ENCODE data around the gene IFT88.

IFT88 gene

DNA sequence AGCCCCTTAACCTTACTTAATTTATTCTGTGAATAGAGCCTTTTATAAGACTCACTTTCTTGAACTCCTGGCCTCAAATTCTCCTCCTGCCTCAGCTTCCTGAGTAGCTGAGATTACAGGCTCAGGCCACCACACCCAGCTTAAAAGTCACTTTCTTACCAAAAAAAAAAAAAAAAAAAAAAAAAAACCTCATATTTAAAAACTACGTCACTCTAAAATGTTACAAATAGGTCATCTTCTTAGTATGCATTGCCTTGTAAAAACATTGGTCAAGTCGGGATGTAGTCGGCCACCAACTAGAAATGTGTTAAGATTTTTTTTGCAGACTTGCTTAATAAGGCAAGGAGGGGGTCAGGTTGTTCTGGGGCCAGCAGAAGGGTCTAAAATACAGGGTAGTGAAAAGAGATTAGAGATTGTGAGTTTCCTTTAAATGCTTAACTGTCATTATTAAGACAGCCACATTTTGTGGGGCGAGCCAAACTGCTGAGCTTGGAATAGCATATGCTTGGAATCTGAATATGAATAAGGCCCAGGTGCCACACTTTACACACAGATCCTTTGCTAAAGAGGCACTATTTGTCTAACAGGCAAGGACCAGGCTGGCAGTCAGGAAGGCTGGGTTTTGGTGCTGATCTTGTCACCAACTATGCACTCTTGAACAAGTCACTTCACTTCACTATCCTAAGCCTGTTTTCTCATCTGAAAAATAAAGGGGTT lies 120.1 kb downstream of the IFT88 start:
- no peak for DNase-seq (ENCODE audit: low read depth)

DNA sequence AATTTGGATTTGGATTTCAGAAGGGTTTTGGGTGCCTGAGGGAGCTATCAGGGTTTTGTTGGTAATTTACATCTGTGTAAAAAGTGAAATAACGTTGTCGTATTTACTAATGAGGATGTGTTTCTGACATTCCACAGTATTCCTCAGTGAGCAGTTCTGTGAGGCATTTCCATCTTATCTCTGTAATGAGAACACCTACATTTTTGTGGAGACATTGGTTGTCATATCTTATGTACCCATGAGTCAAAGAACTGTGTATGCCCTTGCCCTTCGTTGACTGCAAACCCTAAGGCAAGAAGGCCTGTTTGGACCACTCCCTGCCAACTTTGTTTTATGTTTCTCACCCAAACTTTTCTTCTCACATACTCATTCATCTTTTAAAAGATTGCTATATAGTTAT lies 122.3 kb downstream of the IFT88 start:
- no peak for DNase-seq (ENCODE audit: low read depth)

DNA sequence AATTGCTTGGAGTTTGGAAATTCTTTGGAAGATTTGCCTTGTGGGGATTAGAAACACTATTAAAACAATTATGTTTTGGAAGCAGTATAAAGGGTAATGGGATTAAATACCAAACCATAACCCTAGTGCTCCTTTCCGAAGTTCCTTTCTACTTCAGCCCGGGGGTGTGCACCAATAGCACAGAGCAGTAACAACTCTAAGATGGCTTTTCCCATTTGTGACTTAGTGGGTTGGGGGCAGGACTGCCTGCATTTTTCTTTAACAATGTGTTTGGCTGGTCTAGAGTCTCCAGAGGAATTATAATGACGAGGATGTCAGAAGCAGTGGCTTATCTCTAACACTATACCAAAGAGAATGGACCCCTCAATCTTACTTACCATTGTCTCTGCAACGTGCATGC lies 124.7 kb downstream of the IFT88 start:
- DNase-seq (ENCODE audit: low read depth) = no peak

DNA sequence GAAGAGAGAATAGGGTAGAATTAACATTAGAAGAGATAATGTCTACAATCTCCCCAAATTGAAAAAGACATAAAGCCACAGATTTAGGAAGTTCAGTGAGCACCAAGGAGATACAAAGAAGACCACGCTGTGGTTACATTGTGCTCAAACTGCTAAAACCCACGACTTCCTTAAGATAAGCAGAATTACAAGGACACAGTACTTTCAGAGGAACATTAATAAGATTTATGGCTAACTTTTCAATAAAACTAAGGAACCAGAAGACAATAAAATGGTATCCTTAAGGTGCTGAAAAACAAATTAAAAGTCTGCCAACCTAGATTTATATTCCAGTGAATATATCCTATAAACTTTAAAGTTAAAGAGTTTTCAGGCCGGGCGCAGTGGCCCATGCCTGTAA lies 129.1 kb downstream of the IFT88 start:
- DNase-seq (ENCODE audit: low read depth) = no peak

DNA sequence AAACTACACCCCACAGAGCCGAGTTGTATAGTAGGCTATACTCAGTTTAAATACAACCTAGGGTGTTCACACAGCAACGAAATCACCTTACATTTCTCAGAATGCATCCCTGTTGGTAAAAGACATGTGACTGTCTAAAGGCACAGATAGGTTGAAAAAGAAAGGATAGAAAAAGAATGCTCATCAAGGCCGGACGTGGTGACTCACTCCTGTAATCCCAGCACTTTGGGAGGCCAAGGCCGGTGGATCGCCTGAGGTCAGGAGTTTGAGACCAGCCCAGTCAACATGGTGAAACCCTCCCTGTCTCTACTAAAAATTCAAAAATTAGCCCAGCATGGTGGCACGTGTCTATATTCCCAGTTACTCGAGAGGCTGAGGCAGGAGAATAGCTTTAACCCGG lies 132.8 kb downstream of the IFT88 start:
- no peak for DNase-seq (ENCODE audit: low read depth)

DNA sequence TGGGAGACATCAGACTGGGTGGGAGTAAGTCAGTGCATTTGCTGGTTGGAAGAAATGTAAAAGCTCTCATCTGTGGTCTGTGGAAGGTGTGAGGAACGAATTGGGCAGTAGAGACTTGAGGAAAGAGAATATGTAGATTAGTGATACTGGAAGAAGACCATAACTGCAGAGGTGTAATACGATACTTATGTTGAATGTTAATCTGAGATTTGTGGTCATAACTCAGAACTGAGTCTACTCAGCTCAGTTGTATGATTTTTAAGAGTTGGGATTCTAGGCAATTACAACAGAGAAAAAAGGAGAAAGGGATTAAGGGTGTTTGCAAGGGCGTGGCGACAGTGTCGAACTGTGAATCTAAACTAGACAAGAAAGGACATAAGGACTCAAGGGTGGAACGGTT lies 133.3 kb downstream of the IFT88 start:
- DNase-seq (ENCODE audit: low read depth) = no peak

DNA sequence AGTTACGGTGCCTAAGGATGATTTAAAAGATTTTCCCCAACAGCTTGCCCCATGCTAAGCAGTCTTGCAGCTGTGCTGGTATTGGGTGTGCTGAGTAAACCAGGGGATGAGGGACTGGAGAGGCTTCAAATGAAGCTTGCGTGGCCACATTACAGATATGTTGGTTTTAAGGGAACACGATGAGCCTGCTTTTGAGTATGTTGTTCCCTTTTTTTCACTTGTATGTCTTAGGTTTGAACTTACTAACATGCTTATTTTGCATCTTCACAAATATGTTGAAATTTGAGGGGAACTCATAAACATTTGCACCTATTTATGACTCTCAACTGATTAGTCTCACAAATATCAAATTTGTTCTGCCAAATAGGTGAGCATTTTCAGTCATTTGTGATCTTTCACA lies 134.5 kb downstream of the IFT88 start:
- DNase-seq (ENCODE audit: low read depth) = no peak

DNA sequence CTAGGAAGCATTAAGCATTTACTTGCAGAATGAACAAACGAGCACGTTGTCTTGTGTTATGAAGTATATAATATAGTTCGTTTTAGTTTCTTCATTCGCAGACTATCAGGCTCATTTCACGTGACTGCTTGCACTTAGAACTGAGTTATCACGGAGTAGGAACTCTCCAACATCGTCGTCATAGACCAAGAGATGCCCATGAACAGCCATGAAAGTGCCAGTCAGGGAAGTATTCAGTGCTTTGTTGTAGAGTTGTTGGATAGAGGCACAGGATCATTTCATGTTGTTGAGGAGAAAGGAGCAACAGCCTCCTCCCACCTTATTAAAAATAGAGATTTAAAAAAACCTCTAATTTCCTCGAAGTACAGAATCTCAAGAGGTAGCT lies 135.6 kb downstream of the IFT88 start:
- no peak for DNase-seq (ENCODE audit: low read depth)

DNA sequence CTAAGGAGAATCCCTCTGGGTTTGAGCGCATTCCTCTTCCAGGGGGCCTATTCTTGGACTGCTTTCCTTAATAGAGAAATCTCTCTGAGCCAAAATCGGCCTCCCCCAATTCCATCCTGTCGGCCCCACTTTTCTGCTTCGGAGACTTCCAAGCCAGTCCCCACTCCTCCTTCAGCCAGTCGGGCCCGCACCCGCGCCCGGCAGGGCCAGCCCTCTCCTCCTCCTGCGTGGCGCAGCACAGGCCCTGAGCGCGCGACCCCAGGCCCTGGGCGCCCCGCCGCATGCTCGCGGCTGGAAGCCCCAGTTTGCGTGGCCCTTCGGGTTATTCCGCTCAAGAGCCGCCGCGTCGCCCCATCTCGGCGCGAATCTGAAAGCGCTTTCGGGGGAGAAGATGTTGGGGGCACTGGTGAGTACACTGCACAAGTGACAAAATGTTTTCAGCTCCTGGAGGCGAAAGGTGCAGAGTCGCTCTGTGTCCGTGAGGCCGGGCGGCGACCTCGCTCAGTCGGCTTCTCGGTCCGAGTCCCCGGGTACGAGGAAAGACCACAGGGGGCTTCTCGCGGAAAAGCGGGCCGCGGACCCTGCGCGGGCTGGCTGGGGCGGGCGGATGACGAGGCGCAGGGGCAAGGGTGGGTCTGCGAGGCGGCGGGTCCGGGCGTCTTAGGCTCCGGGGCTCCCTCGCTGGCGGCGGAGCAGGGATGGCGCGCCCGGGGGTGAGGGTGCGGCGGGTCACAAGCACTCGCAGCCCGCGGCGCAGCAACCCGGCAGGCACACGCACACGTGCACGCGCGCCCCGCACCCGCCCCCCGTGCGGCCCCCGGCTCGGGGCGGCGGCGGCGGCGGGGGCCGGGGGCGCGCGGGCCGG lies 136.2 kb downstream of the IFT88 start, which contains the start of gene IL17D:
Gene IL17D, plus strand, starts transcription at position 785 of the 865 bp plus-strand sequence. CDS start 303 bp downstream, outside the sequence.
- no peak for DNase-seq (ENCODE audit: low read depth)

DNA sequence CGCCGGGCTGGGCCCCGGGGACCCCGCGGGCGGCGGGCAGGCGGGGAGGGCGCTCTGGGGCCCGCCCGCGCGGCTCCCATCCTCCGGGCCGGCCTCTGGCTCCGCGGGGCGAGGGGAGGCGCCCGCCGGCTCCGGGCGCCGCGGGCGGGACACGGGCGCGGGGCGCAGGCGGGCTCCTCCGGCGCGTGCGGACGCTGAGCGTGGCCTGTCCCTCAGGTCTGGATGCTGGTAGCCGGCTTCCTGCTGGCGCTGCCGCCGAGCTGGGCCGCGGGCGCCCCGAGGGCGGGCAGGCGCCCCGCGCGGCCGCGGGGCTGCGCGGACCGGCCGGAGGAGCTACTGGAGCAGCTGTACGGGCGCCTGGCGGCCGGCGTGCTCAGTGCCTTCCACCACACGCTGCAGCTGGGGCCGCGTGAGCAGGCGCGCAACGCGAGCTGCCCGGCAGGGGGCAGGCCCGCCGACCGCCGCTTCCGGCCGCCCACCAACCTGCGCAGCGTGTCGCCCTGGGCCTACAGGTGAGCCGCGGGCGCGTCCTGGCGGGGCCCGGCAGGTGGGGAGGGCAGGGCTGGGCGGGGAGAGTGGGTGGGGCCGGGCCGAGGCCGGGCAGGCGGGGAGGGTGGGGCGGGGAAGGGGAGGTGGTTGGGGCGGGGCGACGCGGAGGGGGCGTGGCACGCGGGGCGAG lies 137.0 kb downstream of the IFT88 start:
- peak; percentile 60 for DNase-seq (ENCODE audit: low read depth)

DNA sequence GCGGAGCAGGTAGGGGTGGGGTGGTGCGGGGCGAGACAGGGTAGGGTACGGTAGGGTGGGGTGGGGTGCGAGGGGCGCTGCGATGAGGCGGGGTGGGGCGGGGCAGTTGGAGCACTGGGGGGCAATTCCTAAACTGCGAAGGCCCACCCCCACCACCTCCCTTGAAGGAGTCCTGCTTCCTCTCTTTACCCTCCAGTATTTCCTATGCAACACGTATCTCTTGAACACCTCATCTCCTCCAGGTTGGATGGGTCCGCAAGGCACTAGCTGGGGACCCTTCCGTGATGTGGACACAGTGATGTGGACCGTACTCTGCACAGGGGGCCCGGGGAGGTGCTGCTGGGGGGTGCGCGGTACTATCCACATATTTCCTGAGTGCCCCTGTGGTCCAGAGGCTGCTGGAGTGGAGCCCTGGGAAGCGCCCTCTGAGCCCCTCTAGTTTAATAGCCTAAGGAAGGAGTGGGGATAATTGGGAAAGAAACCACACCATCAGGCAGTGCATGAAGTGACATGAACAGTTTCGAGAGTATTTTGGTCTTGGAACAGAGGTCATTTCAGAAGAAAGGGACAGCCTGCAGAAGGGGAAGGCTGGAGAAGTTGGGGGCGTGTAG lies 137.6 kb downstream of the IFT88 start:
- no peak for DNase-seq (ENCODE audit: low read depth)

DNA sequence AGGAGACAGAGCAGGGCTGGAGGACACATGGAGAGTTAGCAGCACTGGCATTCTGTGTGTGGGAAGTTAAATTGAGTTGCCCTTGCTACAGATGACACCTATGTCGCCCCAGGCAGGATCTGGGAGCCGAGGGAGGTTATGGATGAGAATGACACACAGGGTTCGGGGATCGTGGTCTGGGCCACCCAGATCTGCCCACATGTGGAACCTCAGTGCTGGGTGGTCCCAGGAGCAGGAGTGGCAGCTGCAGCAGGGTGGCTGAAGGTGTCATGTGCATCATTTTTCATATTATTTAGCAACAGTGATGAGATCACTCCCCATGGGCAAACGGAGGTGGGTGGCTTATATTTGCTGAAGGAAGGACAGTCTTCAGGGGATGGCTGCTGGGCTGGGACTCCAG lies 139.7 kb downstream of the IFT88 start:
- no peak for DNase-seq (ENCODE audit: low read depth)

DNA sequence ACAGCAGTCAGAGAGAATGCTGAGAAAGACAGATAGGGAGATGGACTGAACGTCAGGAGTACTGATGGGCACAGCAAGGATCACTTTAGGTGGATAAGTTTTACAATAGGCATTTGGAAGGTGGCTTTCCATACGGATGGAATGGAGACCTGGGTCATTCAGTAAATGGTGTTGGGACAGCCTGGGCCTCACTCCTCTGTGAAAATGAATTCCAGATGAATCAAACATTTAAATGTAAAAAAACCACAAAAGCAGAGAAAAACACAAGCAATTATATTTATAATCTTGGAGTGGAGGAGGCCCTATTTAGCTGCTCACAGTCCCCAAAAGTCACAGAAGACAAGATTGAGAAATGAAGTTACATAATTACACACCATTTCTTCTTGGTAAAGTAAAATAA lies 141.3 kb downstream of the IFT88 start:
- DNase-seq (ENCODE audit: low read depth) = no peak

DNA sequence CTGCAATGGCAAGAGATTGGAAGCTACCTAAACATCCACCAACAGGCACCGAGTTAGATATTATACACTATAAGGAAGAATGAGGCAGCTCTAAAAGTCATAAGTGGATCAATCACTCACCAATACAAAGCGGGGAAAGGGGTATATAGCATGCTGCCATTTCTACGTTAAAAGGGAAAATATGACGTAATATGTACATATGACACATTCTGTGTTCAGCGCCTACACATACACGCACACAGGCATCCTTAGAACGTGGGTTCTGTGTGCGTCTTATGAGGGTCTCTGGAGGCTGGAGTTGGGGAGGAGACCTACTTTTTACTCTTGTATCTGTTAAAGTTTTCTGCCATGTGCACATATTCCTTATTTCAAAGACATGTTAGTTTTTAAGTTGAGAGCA lies 142.4 kb downstream of the IFT88 start:
- DNase-seq (ENCODE audit: low read depth) = no peak

DNA sequence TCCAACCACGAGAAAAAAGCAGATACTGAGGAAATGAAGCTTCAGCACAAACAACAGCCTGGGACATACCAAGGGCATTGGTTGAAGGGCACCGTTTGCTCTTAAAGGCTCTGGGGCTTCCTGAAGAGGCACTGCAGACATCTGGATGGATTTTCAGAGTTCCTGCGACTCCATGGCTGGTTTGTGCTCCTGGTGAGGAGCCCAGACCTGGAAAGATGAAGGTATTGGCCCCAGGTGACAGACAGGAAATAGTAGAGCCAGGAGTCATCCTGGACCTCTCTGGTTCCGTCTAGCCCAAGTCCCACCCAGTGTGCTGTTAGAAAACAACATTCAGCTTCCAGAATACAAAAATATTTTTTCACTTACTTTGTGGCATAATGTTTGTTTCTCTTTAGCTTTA lies 142.8 kb downstream of the IFT88 start:
- no peak for DNase-seq (ENCODE audit: low read depth)

DNA sequence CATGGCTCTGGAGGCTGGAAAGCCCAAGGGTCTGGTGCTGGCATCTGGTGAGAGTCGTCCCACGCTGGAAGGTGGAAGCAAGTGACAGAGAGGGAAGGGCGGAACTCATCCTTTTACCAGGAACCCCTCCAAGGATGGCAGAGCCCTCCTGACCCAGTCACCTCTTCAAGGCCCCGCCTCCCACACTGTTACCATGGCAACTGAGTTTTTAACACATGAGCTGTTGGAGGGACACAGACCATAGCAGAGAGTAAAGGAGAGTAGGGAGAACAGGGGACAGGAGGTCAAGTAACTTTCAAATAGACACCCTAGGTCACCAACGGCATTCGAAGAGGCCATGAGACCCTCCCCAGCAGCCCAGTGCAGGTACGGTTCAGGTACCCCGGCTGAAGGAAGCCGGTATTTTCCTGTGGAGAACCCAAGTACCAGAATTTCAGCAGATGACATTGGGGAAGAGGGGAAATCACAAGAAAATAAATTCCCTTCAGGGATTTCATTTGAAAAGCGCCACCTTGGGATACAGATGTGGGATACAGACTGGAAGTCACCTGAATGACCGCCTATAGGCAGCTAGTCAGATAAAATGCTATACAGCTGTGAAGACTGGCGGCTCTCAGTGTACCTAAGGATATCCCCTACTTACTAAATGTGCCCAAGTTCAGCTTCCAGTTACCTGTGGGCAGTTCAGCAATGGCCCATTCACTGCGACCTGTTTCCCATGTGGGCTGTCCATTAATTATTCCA lies 144.5 kb downstream of the IFT88 start:
- no peak for DNase-seq (ENCODE audit: low read depth)

DNA sequence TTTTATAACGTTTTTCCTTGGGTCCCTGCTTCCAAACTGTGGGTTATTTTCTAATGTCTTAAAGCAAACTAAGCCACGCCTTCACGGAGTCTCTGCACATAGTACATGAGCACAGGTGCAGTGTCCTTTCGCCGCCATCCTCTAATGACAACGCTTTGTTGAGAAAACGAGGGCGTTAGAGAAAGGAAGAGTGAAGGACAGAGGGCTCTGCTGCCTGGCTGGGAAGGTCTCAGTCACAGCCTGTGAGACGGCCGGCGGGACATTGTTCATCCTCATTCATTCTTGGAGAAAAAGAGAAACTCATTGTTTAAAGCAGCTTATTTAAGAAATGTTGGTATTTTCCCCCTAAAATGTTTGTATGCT lies 146.0 kb downstream of the IFT88 start:
- no peak for DNase-seq (ENCODE audit: low read depth)

DNA sequence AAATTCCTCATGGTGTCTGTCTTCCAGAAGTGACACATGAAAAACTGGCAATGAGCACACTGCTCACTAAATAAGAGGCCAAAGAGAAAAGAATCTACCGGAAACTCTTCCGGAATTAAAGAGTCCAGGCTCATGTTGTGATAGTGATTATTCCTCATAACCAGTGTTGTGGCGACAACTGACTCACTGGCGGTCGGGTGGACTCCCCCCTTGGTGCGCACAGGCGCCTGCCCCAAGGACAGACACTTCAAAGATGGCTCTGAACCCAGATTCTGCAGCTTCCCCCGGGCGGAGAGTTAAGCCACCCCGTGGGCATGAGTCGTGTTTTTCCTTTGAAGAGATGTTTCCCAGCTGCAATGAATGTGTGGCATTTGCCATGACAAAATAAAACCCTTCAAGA lies 146.8 kb downstream of the IFT88 start:
- DNase-seq (ENCODE audit: low read depth) = no peak

DNA sequence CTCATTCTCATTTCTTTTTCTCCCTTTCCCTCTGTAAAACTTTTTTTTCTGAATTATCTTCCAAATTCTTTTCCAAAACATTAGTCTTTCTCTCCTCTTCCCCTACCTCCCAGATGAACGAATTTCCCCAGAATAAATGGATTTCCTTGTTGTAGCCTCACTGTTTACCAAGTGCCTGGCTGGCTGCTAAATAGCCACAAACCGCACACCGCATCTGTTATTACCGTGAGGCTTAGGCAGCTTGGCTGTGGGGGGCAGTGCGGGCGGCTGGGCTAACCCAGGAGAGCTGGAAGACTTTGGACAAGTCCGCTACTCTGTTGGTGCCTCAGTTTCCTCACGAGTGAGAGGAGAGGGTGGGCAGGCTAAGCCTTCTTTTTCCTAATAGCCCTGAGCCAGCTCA lies 147.2 kb downstream of the IFT88 start:
- DNase-seq (ENCODE audit: low read depth) = no peak

DNA sequence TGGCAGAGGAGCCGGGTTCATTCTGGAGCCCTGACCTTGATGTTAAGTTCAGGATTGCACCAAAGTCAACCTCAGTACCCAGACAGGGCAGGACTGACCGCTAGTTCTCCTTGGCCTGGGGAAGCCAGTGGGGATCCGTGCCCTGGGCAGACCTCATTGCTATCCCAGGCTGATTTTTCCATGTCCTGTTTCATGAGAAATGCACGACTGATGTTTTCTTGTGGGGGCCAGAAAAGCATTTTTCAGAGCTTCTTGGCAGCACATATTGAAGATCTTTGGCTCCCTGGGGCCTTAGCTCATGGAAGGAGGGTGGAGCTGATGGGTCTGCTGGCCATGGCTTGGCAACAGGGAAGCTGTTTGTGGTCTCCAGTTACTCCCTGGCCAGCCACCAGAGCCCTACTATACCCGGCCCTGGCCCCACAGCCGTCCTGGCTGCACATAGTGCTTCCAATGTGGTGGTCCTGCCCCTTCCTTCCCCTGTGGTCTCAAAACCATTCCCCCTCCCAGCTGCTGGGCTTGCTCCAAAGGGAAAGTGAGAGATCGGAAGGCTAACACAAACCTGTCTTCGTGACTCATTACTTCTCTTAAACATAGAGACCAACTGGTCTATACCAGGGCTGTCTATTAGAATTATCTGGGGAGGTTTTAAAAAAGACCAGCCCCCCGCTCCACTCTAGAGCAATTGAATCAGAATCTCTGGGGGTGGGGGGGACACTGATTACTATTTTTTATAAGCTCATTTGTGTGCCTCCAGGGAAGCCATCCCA lies 147.8 kb downstream of the IFT88 start:
- no peak for DNase-seq (ENCODE audit: low read depth)

DNA sequence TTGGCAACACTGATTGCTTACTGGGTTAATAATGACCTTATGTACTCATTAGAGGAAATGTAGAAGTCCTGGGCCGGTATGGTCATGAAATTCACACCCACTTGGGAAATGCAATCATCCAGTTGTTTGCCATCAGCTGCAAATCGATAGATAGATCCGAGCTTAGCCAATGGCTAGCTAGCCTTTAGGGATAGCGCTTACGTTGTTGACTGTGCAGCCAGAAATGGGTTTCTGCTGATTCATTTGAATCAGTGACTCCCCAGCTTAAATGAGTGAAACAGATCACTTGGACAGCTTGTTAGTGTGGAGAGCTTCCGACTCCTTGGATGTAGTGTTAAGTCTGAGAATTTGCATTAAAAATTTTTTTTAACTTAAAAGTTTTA lies 148.4 kb downstream of the IFT88 start:
- no peak for DNase-seq (ENCODE audit: low read depth)
